ENCODE results near the gene NRP2.

DNA sequence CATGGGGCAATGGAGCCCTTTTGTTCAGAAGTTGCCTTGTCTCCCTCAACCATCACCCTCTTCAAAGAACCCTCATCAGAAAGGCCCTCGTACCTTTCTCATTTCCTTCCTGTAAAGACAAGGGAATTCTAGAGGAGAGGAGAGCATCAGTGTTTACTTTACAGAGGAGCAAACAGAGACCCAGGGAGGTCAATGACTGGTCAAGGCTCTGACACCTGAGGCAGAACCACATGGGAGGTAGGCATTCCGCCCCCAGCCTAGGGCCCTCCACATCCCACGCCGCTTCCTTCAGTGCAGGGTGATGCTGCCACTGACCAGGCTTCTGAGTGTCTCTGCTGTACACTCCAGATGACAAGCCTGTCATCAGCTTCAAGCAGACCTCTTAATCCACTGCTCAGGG lies 104.7 kb downstream of the NRP2 start:
- TF ChIP-seq GATA3 (IDR thresholded peaks at IDR 0.05; ENCODE audit: low read depth, low read length) = no peak
- no peak for TF ChIP-seq GATA2 (IDR thresholded peaks at IDR 0.05; ENCODE audit: low read depth, low read length)
